WTC11 (cell line): ENCODE measurements around the gene ZFP91. TPM values are rescaled to one million over a fixed set of nuclear protein-coding genes. Genes with fewer than 3 reads are reported as not detected.

ENCODE experiments used
- ATAC-seq: fragments of 200-7000 bp; cut with Tn5 transposase; 2 replicates; pipeline ENCODE4 v1.10.0; 2021; ENCODE audit warnings: mild to moderate bottlenecking, moderate library complexity
- CTCF ChIA-PET: fragments of 300-600 bp; sonication (Branson Sonifier 250); formaldehyde crosslinking; loops from one replicate; lab custom pipeline; 2021; ENCODE audit warnings: antibody characterized with exemption; lab: Charles Lee
- POLR2A ChIA-PET: fragments of 350-600 bp; sonication (Branson Sonifier 250); formaldehyde crosslinking; loops from one replicate; lab custom pipeline; 2021; ENCODE audit warnings: antibody characterized with exemption; lab: Charles Lee
- DNase-seq: peaks from one replicate; pipeline ENCODE4 v3.0.0; 2021; ENCODE audit warnings: low spot score
- H3K27ac Mint-ChIP-seq: 2 replicates; pipeline ENCODE4 v1.8.0; 2021; ENCODE audit warnings: mixed read lengths
- H3K27me3 Mint-ChIP-seq: 2 replicates; pipeline ENCODE4 v1.8.0; 2021; ENCODE audit warnings: low read depth, mild to moderate bottlenecking, moderate library complexity, mixed read lengths
- H3K36me3 Mint-ChIP-seq: 2 replicates; pipeline ENCODE4 v1.8.0; 2021; ENCODE audit warnings: mixed read lengths
- H3K4me1 Mint-ChIP-seq: 2 replicates; pipeline ENCODE4 v1.8.0; 2022; ENCODE audit warnings: mixed read lengths
- H3K4me3 Mint-ChIP-seq: 2 replicates; pipeline ENCODE4 v1.8.0; 2021; ENCODE audit warnings: mild to moderate bottlenecking, moderate library complexity, mixed read lengths
- H3K9me3 Mint-ChIP-seq: 2 replicates; pipeline ENCODE4 v1.8.0; 2021; ENCODE audit warnings: mixed read lengths
- CBFB ChIP-seq: sonication (generic); formaldehyde crosslinking; IDR thresholded peaks from 2 replicates; pipeline ENCODE4 v1.8.1; 2022; ENCODE audit warnings: mild to moderate bottlenecking, low read depth, missing genetic modification reagents
- FOXJ3 ChIP-seq: sonication (generic); formaldehyde crosslinking; IDR thresholded peaks from 2 replicates; pipeline ENCODE4 v1.9.0; 2021; ENCODE audit warnings: missing genetic modification reagents, mild to moderate bottlenecking, borderline replicate concordance
- GTF2I ChIP-seq: fragments of 250-450 bp; sonication (Bioruptor Pico); conservative IDR thresholded peaks from 2 replicates; pipeline ENCODE4 v1.4.0; 2021; ENCODE audit warnings: mild to moderate bottlenecking
- NFATC4 ChIP-seq: fragments of 250-450 bp; sonication (Bioruptor Pico); IDR thresholded peaks from 2 replicates; pipeline ENCODE4 v1.9.0; 2021; ENCODE audit warnings: mild to moderate bottlenecking
- NR1H2 ChIP-seq: sonication (generic); formaldehyde crosslinking; IDR thresholded peaks from 2 replicates; pipeline ENCODE4 v1.9.0; 2021; ENCODE audit warnings: mild to moderate bottlenecking, moderate library complexity, missing genetic modification reagents
- NR3C1 ChIP-seq: sonication (generic); formaldehyde crosslinking; conservative IDR thresholded peaks from 2 replicates; pipeline ENCODE4 v1.8.1; 2023; ENCODE audit warnings: low read depth, mild to moderate bottlenecking, missing genetic modification reagents
- SOX15 ChIP-seq: fragments of 250-450 bp; sonication (Bioruptor Pico); IDR thresholded peaks from 2 replicates; pipeline ENCODE4 v1.9.0; 2021; ENCODE audit warnings: mild to moderate bottlenecking
- TCF7 ChIP-seq: sonication (generic); formaldehyde crosslinking; IDR thresholded peaks from 2 replicates; pipeline ENCODE4 v1.8.0; 2022; ENCODE audit warnings: mild to moderate bottlenecking, low read depth, missing genetic modification reagents, moderate library complexity
- ZNF232 ChIP-seq: sonication (generic); formaldehyde crosslinking; IDR thresholded peaks from 2 replicates; pipeline ENCODE4 v1.8.0; 2022; ENCODE audit warnings: mild to moderate bottlenecking, missing genetic modification reagents
- ZNF396 ChIP-seq: fragments of 250-450 bp; sonication (Bioruptor Pico); IDR thresholded peaks from 2 replicates; pipeline ENCODE4 v1.8.0; 2021; ENCODE audit warnings: mild to moderate bottlenecking, moderate library complexity, borderline replicate concordance
- total RNA-seq: library from RNA; stranded (reverse); gene quantifications from 3 replicates; pipeline ENCODE4 v1.2.3, GENCODE V29; 2021
- TF ChIP-seq, protein P1 (sequence below): sonication (generic); formaldehyde crosslinking; IDR thresholded peaks from 2 replicates; pipeline ENCODE4 v1.8.0; 2022; ENCODE audit warnings: mild to moderate bottlenecking, missing genetic modification reagents
- TF ChIP-seq, protein P2 (sequence below): fragments of 250-450 bp; sonication (Bioruptor Pico); IDR thresholded peaks from 2 replicates; pipeline ENCODE4 v1.8.0; 2021; ENCODE audit warnings: mild to moderate bottlenecking
- TF ChIP-seq, protein P3 (sequence below): fragments of 250-450 bp; sonication (Bioruptor Pico); conservative IDR thresholded peaks from 2 replicates; pipeline ENCODE4 v1.9.0; 2021; ENCODE audit warnings: mild to moderate bottlenecking
- TF ChIP-seq, protein P4 (sequence below): sonication (generic); formaldehyde crosslinking; IDR thresholded peaks from 2 replicates; pipeline ENCODE4 v1.8.1; 2022; ENCODE audit warnings: mild to moderate bottlenecking, missing genetic modification reagents, moderate library complexity, borderline replicate concordance
- TF ChIP-seq, protein P5 (sequence below): sonication (generic); formaldehyde crosslinking; IDR thresholded peaks from 2 replicates; pipeline ENCODE4 v1.8.1; 2022; ENCODE audit warnings: missing genetic modification reagents, borderline replicate concordance
- TF ChIP-seq, protein P6 (sequence below): sonication (generic); formaldehyde crosslinking; IDR thresholded peaks from 2 replicates; pipeline ENCODE4 v1.8.0; 2022; ENCODE audit warnings: mild to moderate bottlenecking, missing genetic modification reagents
- TF ChIP-seq, protein P7 (sequence below): fragments of 250-450 bp; sonication (Bioruptor Pico); IDR thresholded peaks from 2 replicates; pipeline ENCODE4 v1.9.0; 2021; ENCODE audit warnings: mild to moderate bottlenecking
- TF ChIP-seq, protein P8 (sequence below): sonication (generic); formaldehyde crosslinking; IDR thresholded peaks from 2 replicates; pipeline ENCODE4 v1.8.0; 2022; ENCODE audit warnings: mild to moderate bottlenecking, missing genetic modification reagents
- TF ChIP-seq, protein P9 (sequence below): sonication (generic); formaldehyde crosslinking; conservative IDR thresholded peaks from 2 replicates; pipeline ENCODE4 v1.8.1; 2022; ENCODE audit warnings: mild to moderate bottlenecking, missing genetic modification reagents

The ZFP91 gene
- total RNA-seq, 1 experiment from 2014 or later = 28.1 TPM

DNA sequence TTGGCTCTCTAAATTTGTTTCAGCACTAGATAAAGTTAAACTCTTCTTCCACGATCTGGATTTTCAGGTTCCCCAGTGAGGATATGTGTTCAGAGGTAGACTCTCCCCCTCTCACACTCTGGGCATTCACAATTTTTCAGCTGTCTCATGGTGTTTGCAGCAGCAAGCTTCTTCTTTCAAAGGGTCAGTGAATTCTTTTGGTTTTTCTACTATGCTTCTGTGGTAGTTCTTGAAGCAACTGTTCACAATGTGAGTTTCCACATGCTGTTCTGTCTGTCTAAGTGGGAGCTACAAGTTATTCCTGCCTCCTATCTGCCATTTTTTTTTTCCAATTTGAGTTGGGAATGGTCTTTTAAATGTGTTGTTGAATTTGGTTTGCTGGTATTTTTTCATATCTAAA lies 69.0 kb downstream of the ZFP91 start:
- ChIA-PET CTCF (interaction anchor here (1.5 kb wide), 1 partner anchor 488 kb away, joined by 6 read pairs; no protein-coding TSS in a partner anchor), POLR2A (no interaction called here)
- H3K4me1 Mint-ChIP-seq = peaks cover 14% of the 10 kb centered on the region
- H3K9me3 Mint-ChIP-seq = peaks cover 75% of the 10 kb centered on the region
- no peak for ATAC-seq
- H3K27ac Mint-ChIP-seq = no peak overlapping the region
- TF ChIP-seq, protein P1, sequence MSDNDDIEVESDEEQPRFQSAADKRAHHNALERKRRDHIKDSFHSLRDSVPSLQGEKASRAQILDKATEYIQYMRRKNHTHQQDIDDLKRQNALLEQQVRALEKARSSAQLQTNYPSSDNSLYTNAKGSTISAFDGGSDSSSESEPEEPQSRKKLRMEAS = no peak
- TF ChIP-seq, protein P2, sequence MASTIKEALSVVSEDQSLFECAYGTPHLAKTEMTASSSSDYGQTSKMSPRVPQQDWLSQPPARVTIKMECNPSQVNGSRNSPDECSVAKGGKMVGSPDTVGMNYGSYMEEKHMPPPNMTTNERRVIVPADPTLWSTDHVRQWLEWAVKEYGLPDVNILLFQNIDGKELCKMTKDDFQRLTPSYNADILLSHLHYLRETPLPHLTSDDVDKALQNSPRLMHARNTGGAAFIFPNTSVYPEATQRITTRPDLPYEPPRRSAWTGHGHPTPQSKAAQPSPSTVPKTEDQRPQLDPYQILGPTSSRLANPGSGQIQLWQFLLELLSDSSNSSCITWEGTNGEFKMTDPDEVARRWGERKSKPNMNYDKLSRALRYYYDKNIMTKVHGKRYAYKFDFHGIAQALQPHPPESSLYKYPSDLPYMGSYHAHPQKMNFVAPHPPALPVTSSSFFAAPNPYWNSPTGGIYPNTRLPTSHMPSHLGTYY (CRISPR knock-in tag) = no peak
- TF ChIP-seq, protein P3, sequence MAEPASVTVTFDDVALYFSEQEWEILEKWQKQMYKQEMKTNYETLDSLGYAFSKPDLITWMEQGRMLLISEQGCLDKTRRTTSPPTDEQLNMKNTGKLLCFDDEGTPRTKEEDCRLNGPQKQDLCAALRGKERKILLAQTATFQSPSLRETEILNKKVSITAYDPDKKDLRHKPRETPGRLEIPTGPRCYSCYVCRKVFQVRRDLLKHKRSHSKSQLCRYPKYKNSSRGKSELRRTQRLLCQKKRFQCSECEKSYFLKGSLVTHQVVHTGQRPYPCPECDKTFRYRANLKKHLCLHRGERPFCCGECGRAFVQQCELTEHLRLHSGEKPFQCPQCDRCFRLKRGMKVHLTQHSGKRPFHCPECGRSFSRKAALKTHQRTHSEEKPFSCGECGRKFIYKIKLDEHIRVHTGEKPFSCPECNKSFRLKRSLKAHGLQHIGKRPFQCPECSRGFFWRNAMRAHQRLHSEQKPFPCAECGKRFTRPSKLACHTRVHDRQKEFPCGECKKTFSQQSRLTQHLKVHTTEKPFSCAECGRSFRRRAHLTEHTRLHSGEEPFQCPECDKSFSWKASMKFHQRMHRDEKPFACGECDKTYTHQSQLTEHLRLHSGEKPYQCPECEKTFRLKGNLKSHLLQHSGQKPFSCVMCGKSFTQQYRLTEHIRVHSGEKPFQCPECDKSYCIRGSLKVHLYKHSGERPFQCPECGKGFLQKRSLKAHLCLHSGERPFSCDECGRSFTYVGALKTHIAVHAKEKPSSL (CRISPR knock-in tag) = no peak
- TF ChIP-seq CBFB (no peak), GTF2I (CRISPR knock-in tag) (no peak), NR1H2 (no peak), FOXJ3 (no peak)
- TF ChIP-seq, protein P4, sequence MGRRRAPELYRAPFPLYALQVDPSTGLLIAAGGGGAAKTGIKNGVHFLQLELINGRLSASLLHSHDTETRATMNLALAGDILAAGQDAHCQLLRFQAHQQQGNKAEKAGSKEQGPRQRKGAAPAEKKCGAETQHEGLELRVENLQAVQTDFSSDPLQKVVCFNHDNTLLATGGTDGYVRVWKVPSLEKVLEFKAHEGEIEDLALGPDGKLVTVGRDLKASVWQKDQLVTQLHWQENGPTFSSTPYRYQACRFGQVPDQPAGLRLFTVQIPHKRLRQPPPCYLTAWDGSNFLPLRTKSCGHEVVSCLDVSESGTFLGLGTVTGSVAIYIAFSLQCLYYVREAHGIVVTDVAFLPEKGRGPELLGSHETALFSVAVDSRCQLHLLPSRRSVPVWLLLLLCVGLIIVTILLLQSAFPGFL (CRISPR knock-in tag) = no peak
- TF ChIP-seq, protein P5, sequence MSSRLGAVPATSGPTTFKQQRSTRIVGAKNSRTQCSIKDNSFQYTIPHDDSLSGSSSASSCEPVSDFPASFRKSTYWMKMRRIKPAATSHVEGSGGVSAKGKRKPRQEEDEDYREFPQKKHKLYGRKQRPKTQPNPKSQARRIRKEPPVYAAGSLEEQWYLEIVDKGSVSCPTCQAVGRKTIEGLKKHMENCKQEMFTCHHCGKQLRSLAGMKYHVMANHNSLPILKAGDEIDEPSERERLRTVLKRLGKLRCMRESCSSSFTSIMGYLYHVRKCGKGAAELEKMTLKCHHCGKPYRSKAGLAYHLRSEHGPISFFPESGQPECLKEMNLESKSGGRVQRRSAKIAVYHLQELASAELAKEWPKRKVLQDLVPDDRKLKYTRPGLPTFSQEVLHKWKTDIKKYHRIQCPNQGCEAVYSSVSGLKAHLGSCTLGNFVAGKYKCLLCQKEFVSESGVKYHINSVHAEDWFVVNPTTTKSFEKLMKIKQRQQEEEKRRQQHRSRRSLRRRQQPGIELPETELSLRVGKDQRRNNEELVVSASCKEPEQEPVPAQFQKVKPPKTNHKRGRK = no peak
- TF ChIP-seq, protein P6, sequence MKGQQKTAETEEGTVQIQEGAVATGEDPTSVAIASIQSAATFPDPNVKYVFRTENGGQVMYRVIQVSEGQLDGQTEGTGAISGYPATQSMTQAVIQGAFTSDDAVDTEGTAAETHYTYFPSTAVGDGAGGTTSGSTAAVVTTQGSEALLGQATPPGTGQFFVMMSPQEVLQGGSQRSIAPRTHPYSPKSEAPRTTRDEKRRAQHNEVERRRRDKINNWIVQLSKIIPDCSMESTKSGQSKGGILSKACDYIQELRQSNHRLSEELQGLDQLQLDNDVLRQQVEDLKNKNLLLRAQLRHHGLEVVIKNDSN = no peak
- TF ChIP-seq, all 79 proteins: peak for 0
- H3K4me3 Mint-ChIP-seq = no peak overlapping the region
- no peak for DNase-seq
- peaks cover 2% of the 10 kb centered on the region; the same call in 1 of the 2 replicates for H3K27me3 Mint-ChIP-seq
- peaks cover 25% of the 10 kb centered on the region for H3K36me3 Mint-ChIP-seq

DNA sequence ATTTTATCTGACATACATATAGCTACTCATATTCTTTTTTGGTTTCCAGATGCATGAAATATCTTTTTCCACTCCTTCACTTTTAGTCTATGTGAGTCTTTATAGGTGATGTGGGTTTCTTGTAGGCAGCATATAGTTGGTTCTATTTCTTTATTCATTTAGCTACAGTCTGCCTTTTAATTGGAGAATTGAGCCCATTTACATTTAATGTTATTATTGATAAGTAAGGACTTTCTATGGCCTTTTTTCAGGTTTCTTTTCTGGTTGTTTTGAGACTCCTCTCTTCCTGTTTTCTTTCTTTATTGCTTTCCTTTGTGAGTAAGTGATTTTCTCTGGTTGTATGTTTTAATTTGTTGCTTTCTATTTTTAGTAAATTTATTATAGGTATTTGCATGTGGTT lies 70.8 kb downstream of the ZFP91 start:
- CTCF ChIA-PET = interaction anchor here (1.2 kb wide), 1 partner anchor 251 kb away, joined by 3 read pairs; no protein-coding TSS in a partner anchor
- Mint-ChIP-seq H3K4me1 (peaks cover 26% of the 10 kb centered on the region), H3K27me3 (peaks cover 2% of the 10 kb centered on the region; the same call in 1 of the 2 replicates), H3K4me3 (no peak overlapping the region), H3K9me3 (peaks cover 60% of the 10 kb centered on the region)
- TF ChIP-seq, protein P2 (CRISPR knock-in tag) = no peak
- TF ChIP-seq SOX15 (CRISPR knock-in tag) (no peak), NFATC4 (CRISPR knock-in tag) (no peak), NR3C1 (CRISPR knock-in tag) (no peak)
- TF ChIP-seq, all 79 proteins: peak for 0
- Mint-ChIP-seq H3K27ac (no peak overlapping the region), H3K36me3 (peaks cover 22% of the 10 kb centered on the region)
- ATAC-seq (no peak), DNase-seq (no peak)
- POLR2A ChIA-PET = no interaction called here

DNA sequence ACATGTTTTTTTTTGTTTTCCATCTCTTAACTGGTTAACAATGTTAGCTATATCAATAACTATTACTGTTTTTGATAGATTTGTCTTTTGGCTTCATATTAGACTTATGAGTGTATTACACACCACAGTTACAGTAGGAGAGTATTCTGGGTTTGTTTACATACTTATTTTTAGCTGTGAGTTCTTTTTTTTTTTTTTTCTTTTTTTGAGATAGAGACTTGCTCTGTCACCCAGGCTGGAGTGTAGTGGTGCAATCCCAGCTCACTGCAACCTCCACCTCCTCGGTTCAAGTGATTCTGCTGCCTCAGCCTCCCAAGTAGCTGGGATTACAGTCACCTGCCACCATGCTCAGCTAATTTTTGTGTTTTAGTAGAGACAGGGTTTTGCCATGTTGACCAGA lies 71.6 kb downstream of the ZFP91 start:
- peaks cover 14% of the 10 kb centered on the region for H3K36me3 Mint-ChIP-seq
- ATAC-seq = no peak
- no peak for DNase-seq
- POLR2A ChIA-PET = no interaction called here
- peaks cover 2% of the 10 kb centered on the region; the same call in 1 of the 2 replicates for H3K27me3 Mint-ChIP-seq
- CTCF ChIA-PET = interaction anchor here (1.2 kb wide), 1 partner anchor 250 kb away, joined by 3 read pairs; no protein-coding TSS in a partner anchor
- H3K4me3 Mint-ChIP-seq = no peak overlapping the region
- H3K27ac Mint-ChIP-seq = no peak overlapping the region
- TF ChIP-seq ZNF396 (CRISPR knock-in tag) (no peak), TCF7 (CRISPR knock-in tag) (no peak), ZNF232 (CRISPR knock-in tag) (no peak)
- TF ChIP-seq, protein P7, sequence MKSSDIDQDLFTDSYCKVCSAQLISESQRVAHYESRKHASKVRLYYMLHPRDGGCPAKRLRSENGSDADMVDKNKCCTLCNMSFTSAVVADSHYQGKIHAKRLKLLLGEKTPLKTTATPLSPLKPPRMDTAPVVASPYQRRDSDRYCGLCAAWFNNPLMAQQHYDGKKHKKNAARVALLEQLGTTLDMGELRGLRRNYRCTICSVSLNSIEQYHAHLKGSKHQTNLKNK (CRISPR knock-in tag) = no peak
- TF ChIP-seq, protein P8, sequence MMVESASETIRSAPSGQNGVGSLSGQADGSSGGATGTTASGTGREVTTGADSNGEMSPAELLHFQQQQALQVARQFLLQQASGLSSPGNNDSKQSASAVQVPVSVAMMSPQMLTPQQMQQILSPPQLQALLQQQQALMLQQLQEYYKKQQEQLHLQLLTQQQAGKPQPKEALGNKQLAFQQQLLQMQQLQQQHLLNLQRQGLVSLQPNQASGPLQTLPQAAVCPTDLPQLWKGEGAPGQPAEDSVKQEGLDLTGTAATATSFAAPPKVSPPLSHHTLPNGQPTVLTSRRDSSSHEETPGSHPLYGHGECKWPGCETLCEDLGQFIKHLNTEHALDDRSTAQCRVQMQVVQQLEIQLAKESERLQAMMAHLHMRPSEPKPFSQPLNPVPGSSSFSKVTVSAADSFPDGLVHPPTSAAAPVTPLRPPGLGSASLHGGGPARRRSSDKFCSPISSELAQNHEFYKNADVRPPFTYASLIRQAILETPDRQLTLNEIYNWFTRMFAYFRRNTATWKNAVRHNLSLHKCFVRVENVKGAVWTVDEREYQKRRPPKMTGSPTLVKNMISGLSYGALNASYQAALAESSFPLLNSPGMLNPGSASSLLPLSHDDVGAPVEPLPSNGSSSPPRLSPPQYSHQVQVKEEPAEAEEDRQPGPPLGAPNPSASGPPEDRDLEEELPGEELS (CRISPR knock-in tag) = no peak
- TF ChIP-seq, protein P9, sequence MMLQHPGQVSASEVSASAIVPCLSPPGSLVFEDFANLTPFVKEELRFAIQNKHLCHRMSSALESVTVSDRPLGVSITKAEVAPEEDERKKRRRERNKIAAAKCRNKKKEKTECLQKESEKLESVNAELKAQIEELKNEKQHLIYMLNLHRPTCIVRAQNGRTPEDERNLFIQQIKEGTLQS = no peak
- peaks cover 26% of the 10 kb centered on the region for H3K4me1 Mint-ChIP-seq
- H3K9me3 Mint-ChIP-seq = peaks cover 51% of the 10 kb centered on the region
